OCI-LY7 (cell line): ENCODE results near the gene ZNF443. TPM values are rescaled to one million over a fixed set of nuclear protein-coding genes. Genes with fewer than 3 reads are reported as not detected.
"Not testable (repeated sequence)": the region's sequence is repeated elsewhere in the genome, so short reads cannot be mapped to it uniquely, and the experiment has no call there.

Experiments
- BruUV-seq: library from RNA; stranded (reverse); fragments of 400-500 nt; replicated peaks from 2 replicates; lab custom pipeline; 2021; lab: Mats Ljungman, UMichigan
- CTCF ChIA-PET: fragments of 300-600 bp; sonication (Branson Sonifier 250); formaldehyde crosslinking; loops from one replicate; lab custom pipeline; 2022; ENCODE audit warnings: antibody characterized with exemption; ENCODE audit not compliant: unreplicated experiment; lab: Charles Lee
- POLR2A ChIA-PET: fragments of 300-600 bp; sonication (Branson Sonifier 250); formaldehyde crosslinking; loops from one replicate; lab custom pipeline; 2022; ENCODE audit warnings: antibody characterized with exemption; lab: Charles Lee
- DNase-seq: peaks from one replicate; pipeline ENCODE4 v3.0.0-alpha.2; 2015; ENCODE audit warnings: low spot score
- H2AFZ ChIP-seq: fragments of 200-600 bp; sonication (generic), shearing (Covaris generic); 2 replicates; pipeline ENCODE4 v1.6.1; 2014; ENCODE audit warnings: mild to moderate bottlenecking, antibody characterized with exemption, low read length, moderate library complexity
- H3K27ac ChIP-seq: fragments of 200-600 bp; sonication (generic); 2 replicates; pipeline ENCODE4 v1.5.1; 2014; ENCODE audit warnings: mixed run types, low read depth, mild to moderate bottlenecking, moderate library complexity, low read length, inconsistent platforms; ENCODE audit not compliant: poor library complexity, severe bottlenecking
- H3K36me3 ChIP-seq: fragments of 200-600 bp; sonication (generic); 2 replicates; pipeline ENCODE4 v1.6.1; 2014; ENCODE audit warnings: mild to moderate bottlenecking, antibody characterized with exemption, low read length, moderate library complexity, mixed read lengths; ENCODE audit not compliant: insufficient read depth
- H3K4me1 ChIP-seq: fragments of 200-600 bp; sonication (generic); 2 replicates; pipeline ENCODE4 v1.5.1; 2014; ENCODE audit warnings: mild to moderate bottlenecking, low read length; ENCODE audit not compliant: insufficient read depth, poor library complexity, severe bottlenecking
- H3K4me2 ChIP-seq: fragments of 200-600 bp; sonication (generic); 2 replicates; pipeline ENCODE4 v1.6.1; 2014; ENCODE audit warnings: mild to moderate bottlenecking, low read length
- H3K4me3 ChIP-seq: fragments of 200-600 bp; sonication (generic); 2 replicates; pipeline ENCODE4 v1.5.1; 2014; ENCODE audit warnings: mild to moderate bottlenecking, low read depth, low read length; ENCODE audit not compliant: poor library complexity, severe bottlenecking
- H3K79me2 ChIP-seq: fragments of 200-600 bp; sonication (generic); 2 replicates; pipeline ENCODE4 v1.6.1; 2016; ENCODE audit warnings: low read depth, mild to moderate bottlenecking, low read length, moderate library complexity, mixed read lengths; ENCODE audit not compliant: insufficient read depth
- H3K9me2 ChIP-seq: fragments of 200-600 bp; sonication (generic); 2 replicates; pipeline ENCODE4 v1.6.1; 2016; ENCODE audit warnings: mild to moderate bottlenecking, low read length, mixed read lengths; ENCODE audit not compliant: insufficient read depth
- H3K9me3 ChIP-seq: fragments of 200-600 bp; sonication (generic); 2 replicates; pipeline ENCODE4 v1.6.1; 2014; ENCODE audit warnings: mild to moderate bottlenecking, mixed run types, low read length, mixed read lengths
- H4K20me1 ChIP-seq: fragments of 200-600 bp; sonication (generic); 2 replicates; pipeline ENCODE4 v1.6.1; 2014; ENCODE audit warnings: mild to moderate bottlenecking, antibody characterized with exemption, low read length, moderate library complexity, mixed read lengths; ENCODE audit not compliant: insufficient read depth
- CTCF ChIP-seq: fragments of 200-600 bp; sonication (generic); conservative IDR thresholded peaks from 2 replicates; pipeline ENCODE4 v1.5.1; 2014; ENCODE audit warnings: mild to moderate bottlenecking, antibody characterized with exemption, low read length, moderate library complexity, mixed read lengths
- EZH2phosphoT487 ChIP-seq: fragments of 200-600 bp; sonication (generic); IDR thresholded peaks from 2 replicates; pipeline ENCODE4 v1.6.1; 2018; ENCODE audit warnings: low read depth, borderline replicate concordance, mild to moderate bottlenecking, mixed run types, antibody characterized with exemption, low read length, moderate library complexity, mixed read lengths
- intact Hi-C: fragments of 100-400 bp; cut with micrococcal nuclease; formaldehyde crosslinking; loops from one replicate; pipeline ENCODE4 v1.10.0; 2022; ENCODE audit not compliant: unreplicated experiment
- total RNA-seq, 2 experiments: library from RNA; depleted of rRNA in 1 of 2; stranded (reverse); fragments of >200 nt in 1 of 2; shearing (Covaris generic) in 1 of 2; gene quantifications; 2 replicates each; pipeline ENCODE4 v1.2.3, GENCODE V29; 2014 to 2022

The ZNF443 gene
- total RNA-seq, 2 experiments from 2014 or later: 2.6 to 4.5 TPM

- Histone ChIP-seq H4K20me1 (no peaks in the 10 kb centered on the region), H3K4me3 (no peak overlapping the region), H3K27ac (no peak overlapping the region), H3K36me3 (0 out of 2 replicates have a peak, but pooled peaks cover 3% of the 10 kb centered on the region), H3K9me3 (no peaks in the 10 kb centered on the region), H3K4me1 (no peaks in the 10 kb centered on the region), H3K4me2 (no peak overlapping the region), H2AFZ (no peak overlapping the region), H3K9me2 (no peaks in the 10 kb centered on the region), H3K79me2 (no peaks in the 10 kb centered on the region)
- BruUV-seq: no TSS peak
- intact Hi-C loops: no loop called here
- TF ChIP-seq EZH2phosphoT487 (no peak), CTCF (no peak)
- CTCF ChIA-PET: no interaction called here
- POLR2A ChIA-PET: interaction anchor here (0.8 kb wide), 1 partner anchor 15 kb away, joined by 3 read pairs; the partner anchor contains the start of gene ZNF443
- DNase-seq: no peak
Observed at GRCh38 chr19:12425888-12426274, 14.9 kb downstream of the ZNF443 start.

GRCh38 chr19:12425236-12425887 lies 15.5 kb downstream of the ZNF443 start:
- Histone ChIP-seq H3K9me2 (no peaks in the 10 kb centered on the region), H3K27ac (no peak overlapping the region), H3K4me3 (no peak overlapping the region), H3K36me3 (no peaks in the 10 kb centered on the region), H2AFZ (no peak overlapping the region), H3K79me2 (no peaks in the 10 kb centered on the region), H3K4me2 (no peak overlapping the region), H3K4me1 (no peaks in the 10 kb centered on the region), H3K9me3 (no peaks in the 10 kb centered on the region), H4K20me1 (no peaks in the 10 kb centered on the region)
- intact Hi-C loops: no loop called here
- ChIA-PET POLR2A (interaction anchor here (0.8 kb wide), 1 partner anchor 15 kb away, joined by 3 read pairs; the partner anchor contains the start of gene ZNF443), CTCF (no interaction called here)
- no peak for TF ChIP-seq EZH2phosphoT487
- no TSS peak for BruUV-seq
- no peak for DNase-seq

- H4K20me1 ChIP-seq, H3K79me2 ChIP-seq, H3K4me3 ChIP-seq, H3K4me2 ChIP-seq, DNase-seq, POLR2A ChIA-PET, H3K36me3 ChIP-seq, H3K9me2 ChIP-seq, H2AFZ ChIP-seq, H3K4me1 ChIP-seq, BruUV-seq, H3K9me3 ChIP-seq, H3K27ac ChIP-seq, CTCF ChIA-PET, intact Hi-C loops: not testable (repeated sequence)
Observed at GRCh38 chr19:12417273-12417672, 23.5 kb downstream of the ZNF443 start.
